GM12878 (cell line): ENCODE measurements around the gene TRIM38. TPM values are rescaled to one million over a fixed set of nuclear protein-coding genes. Genes with fewer than 3 reads are reported as not detected.

ENCODE experiments used
- ATAC-seq: fragments of 200-7000 bp; cut with Tn5 transposase; 3 replicates; pipeline ENCODE4 v1.9.1; 2020; ENCODE audit warnings: mild to moderate bottlenecking, moderate library complexity
- BruUV-seq: library from RNA; stranded (reverse); fragments of 400-500 nt; replicated peaks from 2 replicates; lab custom pipeline; 2021; lab: Mats Ljungman, UMichigan
- CTCF ChIA-PET: fragments of 300-600 bp; sonication (Branson Sonifier 250); formaldehyde crosslinking; extraction: SDS; loops from one replicate; lab custom pipeline; 2021; ENCODE audit warnings: inconsistent platforms; lab: Yijun Ruan, JAX
- POLR2A ChIA-PET: fragments of 350-600 bp; formaldehyde crosslinking; extraction: SDS; loops from one replicate; lab custom pipeline; 2021; ENCODE audit warnings: inconsistent platforms; lab: Charles Lee
- RAD21 ChIA-PET: fragments of 300-600 bp; sonication (Branson Sonifier 250); formaldehyde crosslinking; loops from one replicate; lab custom pipeline; 2023; ENCODE audit warnings: antibody characterized with exemption; ENCODE audit not compliant: unreplicated experiment; lab: Charles Lee
- SMC1A ChIA-PET: fragments of 300-600 bp; sonication (Branson Sonifier 250); formaldehyde crosslinking; loops from one replicate; lab custom pipeline; 2023; ENCODE audit not compliant: unreplicated experiment, uncharacterized antibody; lab: Charles Lee
- DNase-seq: peaks from one replicate; pipeline ENCODE4 v3.0.0-alpha.2; 2011; ENCODE audit warnings: low read depth, low spot score
- FAIRE-seq: peaks from 3 replicates; lab custom pipeline; 2011; peaks lifted over from hg19 to GRCh38; lab: Jason Lieb, UNC
- H2AFZ ChIP-seq: 2 replicates; pipeline ENCODE4 v1.6.0; 2011; ENCODE audit warnings: low read depth, low read length, control low read depth; ENCODE audit not compliant: control insufficient read depth
- H3K27ac ChIP-seq: 2 replicates; pipeline ENCODE4 v1.5.1; 2011; ENCODE audit warnings: control low read depth; ENCODE audit not compliant: control insufficient read depth, insufficient read depth
- H3K27me3 ChIP-seq, 2 experiments: replicated peaks in 1 of 2; 2 replicates each; pipeline versions ENCODE4 v1.6.0 to v1.6.1; 2011; ENCODE audit warnings: low read length in 1 of 2; ENCODE audit not compliant: control insufficient read depth in 2 of 2, insufficient read depth in 2 of 2
- H3K36me3 ChIP-seq, 2 experiments: 2 replicates each; pipeline ENCODE4 v1.5.1; 2011; ENCODE audit warnings: low read length in 1 of 2; ENCODE audit not compliant: control insufficient read depth in 2 of 2, insufficient read depth in 2 of 2
- H3K4me1 ChIP-seq: 2 replicates; pipeline ENCODE4 v1.6.1; 2011; ENCODE audit warnings: mild to moderate bottlenecking, low read length, moderate library complexity, mixed read lengths; ENCODE audit not compliant: control insufficient read depth, insufficient read depth
- H3K4me2 ChIP-seq: 2 replicates; pipeline ENCODE4 v1.6.0; 2011; ENCODE audit warnings: control low read depth; ENCODE audit not compliant: control insufficient read depth, insufficient read depth
- H3K4me3 ChIP-seq: fragments of 200-600 bp; sonication (generic); 2 replicates; pipeline ENCODE4 v1.5.1; 2016
- H3K79me2 ChIP-seq: 2 replicates; pipeline ENCODE4 v1.6.0; 2011; ENCODE audit warnings: low read length; ENCODE audit not compliant: control insufficient read depth, insufficient read depth
- H3K9ac ChIP-seq: 2 replicates; pipeline ENCODE4 v1.8.0; 2011; ENCODE audit warnings: low read length, control low read depth, mixed read lengths; ENCODE audit not compliant: control insufficient read depth, insufficient read depth
- H3K9me3 ChIP-seq: replicated peaks from 3 replicates; pipeline ENCODE4 v1.5.1; 2011; ENCODE audit warnings: mild to moderate bottlenecking, low read length; ENCODE audit not compliant: control insufficient read depth, insufficient read depth
- H4K20me1 ChIP-seq: 2 replicates; pipeline ENCODE4 v1.6.0; 2011; ENCODE audit not compliant: control insufficient read depth, insufficient read depth
- ETV6 ChIP-seq, 2 experiments: fragments of 450-650 bp in 1 of 2; IDR thresholded peaks in 1 of 2; conservative IDR thresholded peaks in 1 of 2; 2 replicates each; pipeline ENCODE4 v1.6.1; 2014; ENCODE audit warnings: antibody characterized with exemption in 1 of 2, borderline replicate concordance in 1 of 2, low read depth in 1 of 2, mild to moderate bottlenecking in 1 of 2, moderate library complexity in 1 of 2
- EZH2 ChIP-seq: IDR thresholded peaks from 2 replicates; pipeline ENCODE4 v1.6.1; 2012; ENCODE audit warnings: low read depth, mild to moderate bottlenecking, control low read depth, inconsistent platforms, low read length, borderline replicate concordance; ENCODE audit not compliant: control insufficient read depth
- HCFC1 ChIP-seq: fragments of 150-350 bp; IDR thresholded peaks from 2 replicates; pipeline ENCODE4 v1.6.1; 2014; ENCODE audit warnings: low read length
- LARP7 ChIP-seq: fragments of 450-650 bp; IDR thresholded peaks from 2 replicates; pipeline ENCODE4 v1.6.1; 2017; ENCODE audit warnings: mild to moderate bottlenecking
- MXI1 ChIP-seq: fragments of 150-350 bp; IDR thresholded peaks from 2 replicates; pipeline ENCODE4 v1.6.1; 2011; ENCODE audit warnings: low read depth, mild to moderate bottlenecking, inconsistent platforms, low read length, improper control_type of control experiment
- MYB ChIP-seq: fragments of 150-350 bp; IDR thresholded peaks from 2 replicates; pipeline ENCODE4 v1.6.1; 2014; ENCODE audit warnings: mild to moderate bottlenecking, low read depth, low read length, borderline replicate concordance
- NFIC ChIP-seq: IDR thresholded peaks from 2 replicates; pipeline ENCODE4 v1.6.1; 2012; ENCODE audit warnings: low read depth, mild to moderate bottlenecking, inconsistent platforms, low read length, moderate library complexity
- RUNX3 ChIP-seq: IDR thresholded peaks from 2 replicates; pipeline ENCODE4 v1.6.1; 2012; ENCODE audit warnings: low read length, inconsistent platforms
- SPI1 ChIP-seq: IDR thresholded peaks from 2 replicates; pipeline ENCODE4 v1.6.1; 2011; ENCODE audit warnings: low read depth, mild to moderate bottlenecking, low read length, moderate library complexity, borderline replicate concordance; ENCODE audit not compliant: insufficient read depth
- SUPT20H ChIP-seq: IDR thresholded peaks from 2 replicates; pipeline ENCODE4 v1.6.1; 2011; ENCODE audit warnings: low read depth, mild to moderate bottlenecking, low read length, moderate library complexity, borderline replicate concordance; ENCODE audit not compliant: control insufficient read depth
- TARDBP ChIP-seq: IDR thresholded peaks from 2 replicates; pipeline ENCODE4 v1.6.1; 2016; ENCODE audit warnings: borderline replicate concordance
- TCF12 ChIP-seq: IDR thresholded peaks from 2 replicates; pipeline ENCODE4 v1.6.1; 2011; ENCODE audit warnings: low read depth, mild to moderate bottlenecking, low read length
- TCF3 ChIP-seq: IDR thresholded peaks from 2 replicates; pipeline ENCODE4 v1.6.1; 2012; ENCODE audit warnings: low read depth, mild to moderate bottlenecking, low read length, borderline replicate concordance; ENCODE audit not compliant: insufficient read depth
- YY1 ChIP-seq: IDR thresholded peaks from 2 replicates; pipeline ENCODE4 v1.6.1; 2011; ENCODE audit warnings: low read depth, mild to moderate bottlenecking, low read length
- ZBED1 ChIP-seq: IDR thresholded peaks from 2 replicates; pipeline ENCODE4 v1.6.1; 2016; ENCODE audit warnings: borderline replicate concordance
- ZNF207 ChIP-seq: fragments of 450-650 bp; IDR thresholded peaks from 2 replicates; pipeline ENCODE4 v1.6.1; 2014; ENCODE audit warnings: antibody characterized with exemption, mild to moderate bottlenecking, borderline replicate concordance
- WGBS: methylation state at CpG from one replicate; pipeline ENCODE4 v1.1.6; 2016; ENCODE audit warnings: low lambda C conversion rate; ENCODE audit not compliant: insufficient replicate concordance, insufficient coverage; ENCODE audit errors: missing lambda C conversion rate; 5-methylcytosine and 5-hydroxymethylcytosine counted together
- in situ Hi-C: fragments of 300-500 bp; cut with MboI; formaldehyde crosslinking; loops from 9 replicates; pipeline ENCODE4 v1.14.3; 2018; ENCODE audit warnings: mixed read lengths
- intact Hi-C: fragments of 100-400 bp; cut with micrococcal nuclease; formaldehyde crosslinking; loops from one replicate; pipeline ENCODE4 v1.14.2; 2022; ENCODE audit not compliant: unreplicated experiment
- polyA plus RNA-seq, 11 experiments: library from polyadenylated mRNA; depleted of rRNA in 4 of 11; unstranded in 6 of 11; stranded (reverse) in 5 of 11; fragments of >200 nt; fragmentation: Nextera tagmentation in 4 of 11; fragmentation: Illumina TruSeq in 1 of 11; extraction: Ambion mirVana in 4 of 11; extraction: Trizol in 1 of 11; gene quantifications; 1 replicate in 1 of 11; 2 replicates in 10 of 11; pipeline versions ENCODE4 v1.2.1 to v1.2.3, GENCODE V29; 2011 to 2016; ENCODE audit warnings: inconsistent platforms in 2 of 11, missing spikeins in 2 of 11, low read depth in 1 of 11
- total RNA-seq, 4 experiments: library from RNA; depleted of rRNA in 3 of 4; stranded (reverse); fragments of >200 nt in 3 of 4; fragmentation: Illumina TruSeq in 1 of 4; extraction: Trizol in 1 of 4; gene quantifications; 2 replicates each; pipeline versions ENCODE4 v1.2.1 to v1.2.3, GENCODE V29; 2013 to 2021
- TF ChIP-seq, protein P1 (sequence below): fragments of 450-650 bp; IDR thresholded peaks from 2 replicates; pipeline ENCODE4 v1.6.1; 2017; ENCODE audit warnings: mild to moderate bottlenecking, moderate library complexity

Gene TRIM38
- total and polyA plus RNA-seq, 10 of the 15 experiments (the other 5 are each of a cell fraction or from before 2014, with no cell fraction given) = 4.5 to 14.7 (median 11.1) TPM

- DNase-seq (no peak), ATAC-seq (no peak), FAIRE-seq (no peak)
- WGBS = 47% methylated on average over 1 of the region's 1 CpG
- H3K4me3 ChIP-seq = no peak overlapping the region
- no peaks in the 10 kb centered on the region for H4K20me1 ChIP-seq
- no TSS peak for BruUV-seq
- ChIA-PET POLR2A (interaction anchor here (0.9 to 1.2 kb wide), 3 partner anchors 18 to 29 kb away, joined by 3 to 4 read pairs (median 3); no protein-coding TSS in a partner anchor), SMC1A (interaction anchor here (0.7 to 3.4 kb wide), 16 partner anchors 15 to 339 kb away, joined by 3 to 23 read pairs (median 3); partner anchors contain the start of gene TRIM38), CTCF (interaction anchor here (0.7 to 3.9 kb wide), 16 partner anchors 9 to 692 kb away, joined by 3 to 29 read pairs (median 4); partner anchors contain the start of gene TRIM38), RAD21 (interaction anchor here (0.7 to 2.6 kb wide), 8 partner anchors 16 to 389 kb away, joined by 3 to 10 read pairs (median 4); partner anchors contain the start of gene TRIM38)
- H3K79me2 ChIP-seq = no peaks in the 10 kb centered on the region
- H3K4me2 ChIP-seq = no peak overlapping the region
- no peak overlapping the region for H3K27ac ChIP-seq
- TF ChIP-seq ETV6 (conservative IDR thresholded peaks at IDR 0.05 in 1 of 2, IDR thresholded peaks at IDR 0.05 in 1 of 2; ENCODE audit: borderline replicate concordance in 1 of 2, low read depth in 1 of 2) = no peak
- no peak for TF ChIP-seq TCF12
- no peak for TF ChIP-seq SUPT20H
- no peak for TF ChIP-seq NFIC
- TF ChIP-seq, protein P1, sequence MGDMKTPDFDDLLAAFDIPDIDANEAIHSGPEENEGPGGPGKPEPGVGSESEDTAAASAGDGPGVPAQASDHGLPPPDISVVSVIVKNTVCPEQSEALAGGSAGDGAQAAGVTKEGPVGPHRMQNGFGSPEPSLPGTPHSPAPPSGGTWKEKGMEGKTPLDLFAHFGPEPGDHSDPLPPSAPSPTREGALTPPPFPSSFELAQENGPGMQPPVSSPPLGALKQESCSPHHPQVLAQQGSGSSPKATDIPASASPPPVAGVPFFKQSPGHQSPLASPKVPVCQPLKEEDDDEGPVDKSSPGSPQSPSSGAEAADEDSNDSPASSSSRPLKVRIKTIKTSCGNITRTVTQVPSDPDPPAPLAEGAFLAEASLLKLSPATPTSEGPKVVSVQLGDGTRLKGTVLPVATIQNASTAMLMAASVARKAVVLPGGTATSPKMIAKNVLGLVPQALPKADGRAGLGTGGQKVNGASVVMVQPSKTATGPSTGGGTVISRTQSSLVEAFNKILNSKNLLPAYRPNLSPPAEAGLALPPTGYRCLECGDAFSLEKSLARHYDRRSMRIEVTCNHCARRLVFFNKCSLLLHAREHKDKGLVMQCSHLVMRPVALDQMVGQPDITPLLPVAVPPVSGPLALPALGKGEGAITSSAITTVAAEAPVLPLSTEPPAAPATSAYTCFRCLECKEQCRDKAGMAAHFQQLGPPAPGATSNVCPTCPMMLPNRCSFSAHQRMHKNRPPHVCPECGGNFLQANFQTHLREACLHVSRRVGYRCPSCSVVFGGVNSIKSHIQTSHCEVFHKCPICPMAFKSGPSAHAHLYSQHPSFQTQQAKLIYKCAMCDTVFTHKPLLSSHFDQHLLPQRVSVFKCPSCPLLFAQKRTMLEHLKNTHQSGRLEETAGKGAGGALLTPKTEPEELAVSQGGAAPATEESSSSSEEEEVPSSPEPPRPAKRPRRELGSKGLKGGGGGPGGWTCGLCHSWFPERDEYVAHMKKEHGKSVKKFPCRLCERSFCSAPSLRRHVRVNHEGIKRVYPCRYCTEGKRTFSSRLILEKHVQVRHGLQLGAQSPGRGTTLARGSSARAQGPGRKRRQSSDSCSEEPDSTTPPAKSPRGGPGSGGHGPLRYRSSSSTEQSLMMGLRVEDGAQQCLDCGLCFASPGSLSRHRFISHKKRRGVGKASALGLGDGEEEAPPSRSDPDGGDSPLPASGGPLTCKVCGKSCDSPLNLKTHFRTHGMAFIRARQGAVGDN = no peak
- TF ChIP-seq MXI1 = no peak
- no peak for TF ChIP-seq MYB
- TF ChIP-seq RUNX3 = no peak
- no peak for TF ChIP-seq ZNF207
- no peak for TF ChIP-seq LARP7
- TF ChIP-seq HCFC1 = no peak
- no peak for TF ChIP-seq EZH2
- TF ChIP-seq SPI1 = no peak
- TF ChIP-seq YY1 = no peak
- TF ChIP-seq ZBED1 = no peak
- TF ChIP-seq TARDBP = no peak
- no peak for TF ChIP-seq TCF3
- no peaks in the 10 kb centered on the region for H3K4me1 ChIP-seq
- H2AFZ ChIP-seq = no peak overlapping the region
- H3K27me3 ChIP-seq = no peaks in the 10 kb centered on the region
- peaks cover 3% of the 10 kb centered on the region; the same call in 2 of the 3 replicates for H3K9me3 ChIP-seq
- no peaks in the 10 kb centered on the region for H3K36me3 ChIP-seq
- in situ Hi-C loops = loop anchor here (25.0 kb wide), 1 partner anchor 682 kb away; no protein-coding TSS in a partner anchor
- intact Hi-C loops = loop anchor here (2.0 to 5.0 kb wide), 2 partner anchors 157 to 721 kb away; no protein-coding TSS in a partner anchor
- no peak overlapping the region for H3K9ac ChIP-seq
These were observed 18.7 kb upstream of the TRIM38 start for GRCh38 chr6:25943887-25944286.
